H1 (cell line): ENCODE data around the gene CCDC88A. TPM values are rescaled to one million over a fixed set of nuclear protein-coding genes. Genes with fewer than 3 reads are reported as not detected.

Experiments used
- CTCF ChIA-PET: fragments of 300-600 bp; sonication (Branson Sonifier 250); formaldehyde crosslinking; loops from one replicate; lab custom pipeline; 2021; ENCODE audit not compliant: partially characterized antibody; lab: Charles Lee
- POLR2A ChIA-PET: fragments of 300-600 bp; sonication (Branson Sonifier 250); formaldehyde crosslinking; loops from one replicate; lab custom pipeline; 2021; ENCODE audit warnings: inconsistent platforms; ENCODE audit not compliant: partially characterized antibody; lab: Charles Lee
- DNase-seq, 2 experiments: peaks; one replicate each; pipeline versions ENCODE4 v3.0.0 to v3.0.0-alpha.2; 2010 to 2022; ENCODE audit warnings: low spot score in 2 of 2, low read depth in 1 of 2, mixed read lengths in 1 of 2
- FAIRE-seq: peaks from 2 replicates; lab custom pipeline; 2011; peaks lifted over from hg19 to GRCh38; lab: Jason Lieb, UNC
- H2AFZ ChIP-seq: 2 replicates; pipeline ENCODE4 v1.8.1; 2012; ENCODE audit warnings: low read length, inconsistent platforms
- H2AK5ac ChIP-seq: 2 replicates; pipeline ENCODE4 v1.6.1; 2013; ENCODE audit warnings: low read depth, low read length
- H2BK120ac ChIP-seq: replicated peaks from 2 replicates; pipeline ENCODE3; 2013; ENCODE audit warnings: low read depth, low read length, inconsistent platforms
- H2BK12ac ChIP-seq: 2 replicates; pipeline ENCODE4 v1.6.1; 2013; ENCODE audit warnings: low read depth, low read length
- H2BK15ac ChIP-seq: 2 replicates; pipeline ENCODE4 v1.6.1; 2013; ENCODE audit warnings: low read length
- H2BK20ac ChIP-seq: 2 replicates; pipeline ENCODE4 v1.6.1; 2013; ENCODE audit warnings: low read length
- H2BK5ac ChIP-seq: 2 replicates; pipeline ENCODE4 v1.6.1; 2013; ENCODE audit warnings: low read depth, low read length
- H3K14ac ChIP-seq: 2 replicates; pipeline ENCODE4 v1.6.1; 2013; ENCODE audit warnings: inconsistent platforms; ENCODE audit not compliant: insufficient read length
- H3K18ac ChIP-seq: 2 replicates; pipeline ENCODE4 v1.6.1; 2013; ENCODE audit warnings: low read length; ENCODE audit errors: extremely low read depth
- H3K23ac ChIP-seq: 2 replicates; pipeline ENCODE4 v1.6.1; 2013; ENCODE audit warnings: inconsistent platforms; ENCODE audit not compliant: insufficient read length
- H3K23me2 ChIP-seq: 2 replicates; pipeline ENCODE4 v1.6.1; 2013; ENCODE audit warnings: low read depth, low read length
- H3K27ac ChIP-seq: 2 replicates; pipeline ENCODE4 v1.6.1; 2011; ENCODE audit warnings: low read depth, low read length, inconsistent platforms
- H3K27me3 ChIP-seq, 4 experiments: replicated peaks in 1 of 4; 1 replicate in 1 of 4; 2 replicates in 3 of 4; pipeline versions ENCODE4 v1.6.1 to v1.8.1; 2011 to 2013; ENCODE audit warnings: low read length in 3 of 4, mild to moderate bottlenecking in 3 of 4, inconsistent platforms in 2 of 4, mixed read lengths in 2 of 4, moderate library complexity in 1 of 4; ENCODE audit not compliant: control insufficient read depth in 3 of 4, insufficient read depth in 3 of 4; ENCODE audit errors: extremely low read depth in 1 of 4
- H3K36me3 ChIP-seq, 4 experiments: 2 replicates each; pipeline versions ENCODE4 v1.6.1 to v1.8.1; 2011 to 2013; ENCODE audit warnings: mild to moderate bottlenecking in 4 of 4, low read length in 3 of 4, moderate library complexity in 2 of 4, control low read depth in 1 of 4, inconsistent platforms in 1 of 4; ENCODE audit not compliant: insufficient read depth in 4 of 4, control insufficient read depth in 2 of 4
- H3K4ac ChIP-seq: replicated peaks from 2 replicates; pipeline ENCODE3; 2013; ENCODE audit warnings: low read length, low read depth, mixed read lengths, inconsistent platforms; ENCODE audit not compliant: insufficient read length
- H3K4me1 ChIP-seq, 4 experiments: replicated peaks in 1 of 4; 1 replicate in 1 of 4; 2 replicates in 3 of 4; pipeline versions ENCODE4 v1.6.1 to v1.8.1; 2011 to 2013; ENCODE audit warnings: low read length in 3 of 4, inconsistent platforms in 2 of 4, mixed read lengths in 1 of 4; ENCODE audit not compliant: insufficient read depth in 4 of 4, control insufficient read depth in 3 of 4
- H3K4me2 ChIP-seq, 2 experiments: 2 replicates each; pipeline versions ENCODE4 v1.6.1 to v1.8.1; 2011 to 2013; ENCODE audit warnings: low read depth in 2 of 2, low read length in 2 of 2, control low read depth in 1 of 2, inconsistent platforms in 1 of 2, mild to moderate bottlenecking in 1 of 2; ENCODE audit not compliant: insufficient read depth in 1 of 2
- H3K4me3 ChIP-seq, 4 experiments: fragments of 200-600, 300-600 bp in 1 of 4; sonication (generic), shearing (Covaris generic), sonication (Bioruptor Twin) in 1 of 4; 2 replicates each; pipeline versions ENCODE4 v1.5.1 to v1.8.1; 2011 to 2016; ENCODE audit warnings: low read length in 4 of 4, low read depth in 3 of 4, control low read depth in 2 of 4, inconsistent platforms in 2 of 4, mild to moderate bottlenecking in 2 of 4, mixed read lengths in 1 of 4, moderate library complexity in 1 of 4; ENCODE audit not compliant: insufficient read depth in 2 of 4; ENCODE audit errors: extremely low read depth in 1 of 4
- H3K56ac ChIP-seq: replicated peaks from 2 replicates; pipeline ENCODE3; 2013; ENCODE audit warnings: low read depth, mild to moderate bottlenecking, mixed read lengths, low read length, inconsistent platforms; ENCODE audit not compliant: insufficient read length
- H3K79me1 ChIP-seq: 2 replicates; pipeline ENCODE4 v1.6.1; 2013; ENCODE audit warnings: low read depth, low read length, control low read depth
- H3K79me2 ChIP-seq, 2 experiments: 2 replicates each; pipeline versions ENCODE4 v1.6.1 to v1.8.1; 2012 to 2013; ENCODE audit warnings: low read length in 2 of 2, mild to moderate bottlenecking in 2 of 2, inconsistent platforms in 1 of 2; ENCODE audit not compliant: insufficient read depth in 2 of 2, control insufficient read depth in 1 of 2
- H3K9ac ChIP-seq, 4 experiments: replicated peaks in 1 of 4; 1 replicate in 1 of 4; 2 replicates in 3 of 4; pipeline versions ENCODE4 v1.6.1 to v1.8.1; 2011 to 2013; ENCODE audit warnings: low read depth in 3 of 4, low read length in 3 of 4, control low read depth in 2 of 4, mild to moderate bottlenecking in 2 of 4, moderate library complexity in 2 of 4, inconsistent platforms in 1 of 4; ENCODE audit errors: extremely low read depth in 1 of 4
- H3K9me3 ChIP-seq, 2 experiments: 2 replicates each; pipeline versions ENCODE4 v1.6.1 to v1.8.1; 2012 to 2013; ENCODE audit warnings: mild to moderate bottlenecking in 2 of 2, moderate library complexity in 2 of 2, control low read depth in 1 of 2, inconsistent platforms in 1 of 2, low read depth in 1 of 2, low read length in 1 of 2, mixed read lengths in 1 of 2; ENCODE audit not compliant: insufficient read depth in 2 of 2
- H4K20me1 ChIP-seq, 2 experiments: replicated peaks in 1 of 2; 2 replicates each; pipeline versions ENCODE3 to v1.8.1; 2011 to 2013; ENCODE audit warnings: inconsistent platforms in 2 of 2, low read length in 2 of 2, mild to moderate bottlenecking in 1 of 2; ENCODE audit not compliant: insufficient read depth in 2 of 2, control insufficient read depth in 1 of 2
- H4K5ac ChIP-seq: 2 replicates; pipeline ENCODE4 v1.6.1; 2013; ENCODE audit warnings: low read length, low read depth, mixed read lengths, inconsistent platforms; ENCODE audit not compliant: insufficient read length
- H4K8ac ChIP-seq: 2 replicates; pipeline ENCODE4 v1.8.0; 2013; ENCODE audit warnings: mild to moderate bottlenecking, moderate library complexity, low read length, inconsistent platforms; ENCODE audit not compliant: insufficient read depth; ENCODE audit errors: extremely low read depth
- H4K91ac ChIP-seq: replicated peaks from 2 replicates; pipeline ENCODE3; 2013; ENCODE audit warnings: low read length, mixed read lengths, inconsistent platforms; ENCODE audit not compliant: insufficient read length
- GTF2F1 ChIP-seq: IDR thresholded peaks from 2 replicates; pipeline ENCODE4 v1.6.1; 2012; ENCODE audit warnings: low read depth, low read length, improper control_type of control experiment, borderline replicate concordance
- JUN ChIP-seq: IDR thresholded peaks from 2 replicates; pipeline ENCODE4 v1.6.1; 2011; ENCODE audit warnings: low read depth, mild to moderate bottlenecking, improper control_type of control experiment, low read length
- WGBS, 2 experiments: shearing (Covaris generic) in 1 of 2; methylation state at CpG; one replicate each; pipeline versions ENCODE4 v1.1.6 to v1.1.7; 2013 to 2015; ENCODE audit warnings: low lambda C conversion rate in 2 of 2, mixed read lengths in 2 of 2, inconsistent platforms in 1 of 2, low coverage in 1 of 2, missing lambda C conversion rate in 1 of 2; ENCODE audit not compliant: insufficient replicate concordance in 2 of 2, insufficient coverage in 1 of 2, insufficient read length in 1 of 2; ENCODE audit errors: extremely low coverage in 1 of 2, missing lambda C conversion rate in 1 of 2; 5-methylcytosine and 5-hydroxymethylcytosine counted together
- polyA plus RNA-seq, 7 experiments: library from polyadenylated mRNA; depleted of rRNA in 3 of 7; stranded (reverse) in 5 of 7; unstranded in 2 of 7; fragments of >200 nt in 5 of 7; fragments of 200-250 nt in 2 of 7; gene quantifications; 1 replicate in 5 of 7; 2 replicates in 1 of 7; 4 replicates in 1 of 7; pipeline versions ENCODE4 v1.2.1 to v1.2.3, GENCODE V29; 2011 to 2013; ENCODE audit warnings: missing spikeins in 2 of 7, mixed read lengths in 2 of 7
- total RNA-seq: library from RNA; stranded (reverse); fragmentation: NEBNext Ultra II Directional; extraction: Animal tissue kit (Norgen Biotek cat#: 25700); gene quantifications from 2 replicates; pipeline ENCODE4 v1.2.1, GENCODE V29; 2021

CCDC88A gene
- total and polyA plus RNA-seq, 2 of the 8 experiments (the other 6 are each of a cell fraction or from before 2014, with no cell fraction given), result 27.0 to 98.0 TPM

GRCh38 chr2:55361465-55362189, 58.0 kb downstream of the CCDC88A start:
- Histone ChIP-seq H4K91ac (no peak overlapping the region), H3K4me2 (no peak overlapping the region), H3K9me3 (no peaks in the 10 kb centered on the region), H2BK120ac (no peak overlapping the region), H2BK15ac (no peak overlapping the region), H2AFZ (no peak overlapping the region), H3K23me2 (no peaks in the 10 kb centered on the region), H3K27ac (no peak overlapping the region), H3K23ac (no peak overlapping the region), H4K20me1 (no peaks in the 10 kb centered on the region), H3K14ac (no peak overlapping the region), H2BK12ac (no peak overlapping the region), H4K8ac (no peak overlapping the region), H3K4me1 (no peaks in the 10 kb centered on the region), H2AK5ac (no peak overlapping the region), H2BK20ac (no peak overlapping the region), H3K4ac (no peak overlapping the region), H3K79me1 (no peaks in the 10 kb centered on the region), H3K27me3 (no peaks in the 10 kb centered on the region), H3K36me3 (peaks cover 0 to 10% (median 0%) of the 10 kb centered on the region in 4 experiments; a peak in 2 of 8 replicates), H3K79me2 (no peaks in the 10 kb centered on the region), H2BK5ac (no peak overlapping the region), H3K9ac (no peak overlapping the region), H4K5ac (no peak overlapping the region), H3K56ac (no peak overlapping the region), H3K4me3 (no peak overlapping the region), H3K18ac (no peak overlapping the region)
- ChIA-PET CTCF (no interaction called here), POLR2A (no interaction called here)
- 84% methylated on average over 5 of the region's 5 CpGs; no CpG with 5 or more reads in 1 of the 2 experiments for WGBS, 2 experiments
- FAIRE-seq, result no peak
- no peak for DNase-seq
- TF ChIP-seq GTF2F1 (no peak), JUN (no peak)
